Measurements from ENCODE around the gene RAB11A.

GRCh38 chr15:65912235-65912634 is 42.9 kb downstream of the RAB11A start:
- TF ChIP-seq CTCF (IDR thresholded peaks at IDR 0.05), result no peak
- TF ChIP-seq POLR2A (IDR thresholded peaks at IDR 0.05), result no peak

All from Peyer's patch (tissue), 4 donors.